Measurements from ENCODE around the gene CALCB.

The CALCB gene

GRCh38 chr11:15113381-15113780 is 40.0 kb downstream of the CALCB start:
- no peaks in the 10 kb centered on the region for H3K9me2 ChIP-seq (ENCODE audit: low read depth, low read length)
- TF ChIP-seq EZH2 (IDR thresholded peaks at IDR 0.05; ENCODE audit: borderline replicate concordance, low read length) (no peak), CTCF (IDR thresholded peaks at IDR 0.05; ENCODE audit: low read length) (no peak)
- no peak overlapping the region for H3K4me2 ChIP-seq (ENCODE audit: low read length)
- no peaks in the 10 kb centered on the region for H3K79me2 ChIP-seq (ENCODE audit: insufficient read depth, low read length)
- no peak overlapping the region for H2AFZ ChIP-seq (ENCODE audit: low read length)
- no peaks in the 10 kb centered on the region for H3K36me3 ChIP-seq (ENCODE audit: insufficient read depth, low read length)
- no peaks in the 10 kb centered on the region for H3F3A ChIP-seq (ENCODE audit: insufficient read depth, low read length)
- no peaks in the 10 kb centered on the region for H3K9me3 ChIP-seq (ENCODE audit: low read length)
- H3K4me3 ChIP-seq (ENCODE audit: low read depth, low read length, poor library complexity, severe bottlenecking), result no peak overlapping the region
- H3K27me3 ChIP-seq (ENCODE audit: insufficient read depth, low read length), result no peaks in the 10 kb centered on the region
- no peaks in the 10 kb centered on the region for H4K20me1 ChIP-seq (ENCODE audit: insufficient read depth, low read length)
- no peaks in the 10 kb centered on the region for H3K4me1 ChIP-seq (ENCODE audit: insufficient read depth, low read length, severe bottlenecking)
- H3K9ac ChIP-seq (ENCODE audit: low read length), result no peak overlapping the region
- H3K27ac ChIP-seq (ENCODE audit: low read depth, low read length, poor library complexity, severe bottlenecking), result no peak overlapping the region

GRCh38 chr11:15114501-15115475 is 41.4 kb downstream of the CALCB start, which contains the start of gene INSC:
Gene INSC (plus strand): TSS chr11:15114923. CDS start chr11:15149175, 34,252 bp downstream.
- Histone ChIP-seq H3K9me2 (ENCODE audit: low read depth, low read length) (no peaks in the 10 kb centered on the region), H2AFZ (ENCODE audit: low read length) (no peak within 1 kb of the TSS), H3F3A (ENCODE audit: insufficient read depth, low read length) (no peaks in the 10 kb centered on the region), H3K9me3 (ENCODE audit: low read length) (no peaks in the 10 kb centered on the region), H3K4me3 (ENCODE audit: low read depth, low read length, poor library complexity, severe bottlenecking) (no peak within 1 kb of the TSS), H3K27ac (ENCODE audit: low read depth, low read length, poor library complexity, severe bottlenecking) (no peak within 1 kb of the TSS), H3K27me3 (ENCODE audit: insufficient read depth, low read length) (no peaks in the 10 kb centered on the region), H3K4me1 (ENCODE audit: insufficient read depth, low read length, severe bottlenecking) (no peaks in the 10 kb centered on the region), H3K4me2 (ENCODE audit: low read length) (no peak within 1 kb of the TSS), H3K9ac (ENCODE audit: low read length) (no peak within 1 kb of the TSS), H4K20me1 (ENCODE audit: insufficient read depth, low read length) (no peaks in the 10 kb centered on the region), H3K79me2 (ENCODE audit: insufficient read depth, low read length) (no peaks in the 10 kb centered on the region), H3K36me3 (ENCODE audit: insufficient read depth, low read length) (no peaks in the 10 kb centered on the region)
- no peak for TF ChIP-seq CTCF (IDR thresholded peaks at IDR 0.05; ENCODE audit: low read length)
- no peak for TF ChIP-seq EZH2 (IDR thresholded peaks at IDR 0.05; ENCODE audit: borderline replicate concordance, low read length)

- Histone ChIP-seq H3K4me1 (ENCODE audit: insufficient read depth, low read length, severe bottlenecking) (no peaks in the 10 kb centered on the region), H3K4me2 (ENCODE audit: low read length) (no peak overlapping the region), H3K9ac (ENCODE audit: low read length) (no peak overlapping the region), H3K9me3 (ENCODE audit: low read length) (no peaks in the 10 kb centered on the region), H4K20me1 (ENCODE audit: insufficient read depth, low read length) (no peaks in the 10 kb centered on the region), H3K36me3 (ENCODE audit: insufficient read depth, low read length) (no peaks in the 10 kb centered on the region), H3K27ac (ENCODE audit: low read depth, low read length, poor library complexity, severe bottlenecking) (no peak overlapping the region), H3F3A (ENCODE audit: insufficient read depth, low read length) (no peaks in the 10 kb centered on the region), H2AFZ (ENCODE audit: low read length) (no peak overlapping the region), H3K4me3 (ENCODE audit: low read depth, low read length, poor library complexity, severe bottlenecking) (no peak overlapping the region), H3K9me2 (ENCODE audit: low read depth, low read length) (no peaks in the 10 kb centered on the region), H3K27me3 (ENCODE audit: insufficient read depth, low read length) (no peaks in the 10 kb centered on the region), H3K79me2 (ENCODE audit: insufficient read depth, low read length) (no peaks in the 10 kb centered on the region)
- no peak for TF ChIP-seq EZH2 (IDR thresholded peaks at IDR 0.05; ENCODE audit: borderline replicate concordance, low read length)
- no peak for TF ChIP-seq CTCF (IDR thresholded peaks at IDR 0.05; ENCODE audit: low read length)
Measured at GRCh38 chr11:15115686-15116085, 42.3 kb downstream of the CALCB start.

Measured in OCI-LY1 (cell line).